OCI-LY1 (cell line): Measurements from ENCODE around the gene ABHD6.

ENCODE experiments used
- EZH2 ChIP-seq: fragments of 200-600 bp; sonication (generic), shearing (Covaris generic); IDR thresholded peaks from 2 replicates; pipeline ENCODE4 v1.8.0; 2017; ENCODE audit warnings: borderline replicate concordance, mixed run types, mild to moderate bottlenecking, antibody characterized with exemption, low read length, moderate library complexity, mixed read lengths
- TF ChIP-seq, protein P1 (sequence below): fragments of 200-600 bp; sonication (generic), shearing (Covaris generic); IDR thresholded peaks from 2 replicates; pipeline ENCODE4 v1.5.1; 2017; ENCODE audit warnings: mild to moderate bottlenecking, antibody characterized with exemption, low read length, moderate library complexity, mixed read lengths

DNA sequence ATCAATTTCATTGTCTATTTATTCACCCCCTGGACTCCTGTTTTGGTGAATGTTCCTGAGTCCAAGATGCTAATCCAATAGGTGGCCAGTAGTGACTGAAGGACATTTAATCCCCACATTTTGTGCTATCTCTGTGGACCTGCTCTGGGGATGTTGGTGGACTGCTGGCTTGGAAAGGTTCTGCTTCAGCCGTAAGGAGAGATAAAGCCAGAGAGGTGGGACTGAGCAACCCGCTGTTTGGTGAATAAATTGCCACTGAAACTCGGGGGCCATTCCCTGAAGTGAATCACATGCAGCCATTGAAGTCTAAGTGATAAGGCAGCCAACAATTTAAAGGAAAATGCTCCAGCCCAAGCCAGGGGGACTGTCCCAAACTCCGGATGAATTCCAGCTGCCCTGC, 1.6 kb upstream of the ABHD6 start:
- TF ChIP-seq, protein P1, sequence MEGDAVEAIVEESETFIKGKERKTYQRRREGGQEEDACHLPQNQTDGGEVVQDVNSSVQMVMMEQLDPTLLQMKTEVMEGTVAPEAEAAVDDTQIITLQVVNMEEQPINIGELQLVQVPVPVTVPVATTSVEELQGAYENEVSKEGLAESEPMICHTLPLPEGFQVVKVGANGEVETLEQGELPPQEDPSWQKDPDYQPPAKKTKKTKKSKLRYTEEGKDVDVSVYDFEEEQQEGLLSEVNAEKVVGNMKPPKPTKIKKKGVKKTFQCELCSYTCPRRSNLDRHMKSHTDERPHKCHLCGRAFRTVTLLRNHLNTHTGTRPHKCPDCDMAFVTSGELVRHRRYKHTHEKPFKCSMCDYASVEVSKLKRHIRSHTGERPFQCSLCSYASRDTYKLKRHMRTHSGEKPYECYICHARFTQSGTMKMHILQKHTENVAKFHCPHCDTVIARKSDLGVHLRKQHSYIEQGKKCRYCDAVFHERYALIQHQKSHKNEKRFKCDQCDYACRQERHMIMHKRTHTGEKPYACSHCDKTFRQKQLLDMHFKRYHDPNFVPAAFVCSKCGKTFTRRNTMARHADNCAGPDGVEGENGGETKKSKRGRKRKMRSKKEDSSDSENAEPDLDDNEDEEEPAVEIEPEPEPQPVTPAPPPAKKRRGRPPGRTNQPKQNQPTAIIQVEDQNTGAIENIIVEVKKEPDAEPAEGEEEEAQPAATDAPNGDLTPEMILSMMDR = no peak
- TF ChIP-seq EZH2 = no peak
